HepG2 (cell line): Measurements from ENCODE around the gene MYCBP2. TPM values are rescaled to one million over a fixed set of nuclear protein-coding genes. Genes with fewer than 3 reads are reported as not detected.

Experiments used
- AHDC1 ChIP-seq: sonication (generic); formaldehyde crosslinking; IDR thresholded peaks from 2 replicates; pipeline ENCODE4 v1.5.1; 2020; ENCODE audit warnings: mild to moderate bottlenecking, missing genetic modification reagents, borderline replicate concordance
- CBX5 ChIP-seq: sonication (generic); formaldehyde crosslinking; IDR thresholded peaks from 2 replicates; pipeline ENCODE4 v1.4.0; 2020; ENCODE audit warnings: missing genetic modification reagents, borderline replicate concordance
- E2F1 ChIP-seq: sonication (generic); formaldehyde crosslinking; IDR thresholded peaks from 2 replicates; pipeline ENCODE4 v1.5.0; 2020; ENCODE audit warnings: missing genetic modification reagents
- FOXO1 ChIP-seq: sonication (generic); formaldehyde crosslinking; IDR thresholded peaks from 2 replicates; pipeline ENCODE4 v1.4.0; 2020; ENCODE audit warnings: missing genetic modification reagents
- HOXA3 ChIP-seq: sonication (generic); formaldehyde crosslinking; IDR thresholded peaks from 2 replicates; pipeline ENCODE4 v1.5.0; 2020; ENCODE audit warnings: missing genetic modification reagents
- NFAT5 ChIP-seq: sonication (generic); formaldehyde crosslinking; IDR thresholded peaks from 2 replicates; pipeline ENCODE4 v1.4.0; 2020; ENCODE audit warnings: missing genetic modification reagents
- NFIB ChIP-seq: sonication (generic); formaldehyde crosslinking; IDR thresholded peaks from 2 replicates; pipeline ENCODE4 v1.9.0; 2021; ENCODE audit warnings: missing genetic modification reagents, mild to moderate bottlenecking, borderline replicate concordance
- PAF1 ChIP-seq: IDR thresholded peaks from 2 replicates; pipeline ENCODE4 v1.6.1; 2016; ENCODE audit warnings: missing genetic modification reagents, missing compliant biosample characterization
- SOX5 ChIP-seq: IDR thresholded peaks from 2 replicates; pipeline ENCODE4 v1.6.1; 2016; ENCODE audit warnings: borderline replicate concordance
- SRF ChIP-seq: IDR thresholded peaks from 2 replicates; pipeline ENCODE4 v1.6.1; 2011; ENCODE audit warnings: mild to moderate bottlenecking, low read depth, low read length, moderate library complexity
- ZBTB39 ChIP-seq: sonication (generic); formaldehyde crosslinking; IDR thresholded peaks from 2 replicates; pipeline ENCODE4 v1.5.0; 2020; ENCODE audit warnings: missing genetic modification reagents
- ZMYM2 ChIP-seq: sonication (generic); formaldehyde crosslinking; IDR thresholded peaks from 2 replicates; pipeline ENCODE4 v1.8.0; 2022; ENCODE audit warnings: mild to moderate bottlenecking, missing genetic modification reagents
- ZNF792 ChIP-seq: IDR thresholded peaks from 2 replicates; pipeline ENCODE4 v1.6.1; 2016
- ZSCAN5A ChIP-seq: sonication (generic); formaldehyde crosslinking; IDR thresholded peaks from 2 replicates; pipeline ENCODE4 v1.8.0; 2022; ENCODE audit warnings: mild to moderate bottlenecking, missing genetic modification reagents, borderline replicate concordance
- polyA plus RNA-seq, 8 experiments: library from polyadenylated mRNA; depleted of rRNA in 3 of 8; stranded (reverse) in 7 of 8; unstranded in 1 of 8; fragments of >200 nt; fragmentation: Illumina TruSeq in 4 of 8; extraction: Trizol in 4 of 8; gene quantifications; 2 replicates each; pipeline versions ENCODE4 v1.2.1 to v1.2.3, GENCODE V29; 2011 to 2016; ENCODE audit warnings: low read depth in 4 of 8, missing spikeins in 1 of 8, mixed read lengths in 1 of 8; ENCODE audit not compliant: insufficient read depth in 1 of 8
- total RNA-seq, 5 experiments: library from RNA; depleted of rRNA; stranded (reverse); fragments of >200 nt; fragmentation: Illumina TruSeq; extraction: Trizol; gene quantifications; 2 replicates each; pipeline ENCODE4 v1.2.3, GENCODE V29; 2016; ENCODE audit warnings: low read depth in 1 of 5

Gene MYCBP2
- total and polyA plus RNA-seq, 2 of the 13 experiments (the other 11 are each of a cell fraction or from before 2014, with no cell fraction given) = 16.3 to 35.3 TPM

GRCh38 chr13:77026255-77026860, 300.5 kb downstream of the MYCBP2 start (continued):
- TF ChIP-seq AHDC1 (CRISPR knock-in tag) (no peak), NFIB (CRISPR knock-in tag) (no peak), ZSCAN5A (CRISPR knock-in tag) (no peak), SOX5 (CRISPR knock-in tag) (0 out of 2 replicates have a peak, but pooled peaks have one; percentile 12), HOXA3 (CRISPR knock-in tag) (no peak), E2F1 (no peak), ZMYM2 (CRISPR knock-in tag) (no peak), PAF1 (CRISPR knock-in tag) (no peak), FOXO1 (no peak), NFAT5 (no peak), ZBTB39 (CRISPR knock-in tag) (no peak), SRF (no peak), ZNF792 (CRISPR knock-in tag) (no peak), CBX5 (CRISPR knock-in tag) (no peak)
